Measurements from ENCODE around the gene IL15RA. TPM values are rescaled to one million over a fixed set of nuclear protein-coding genes. Genes with fewer than 3 reads are reported as not detected.

The IL15RA gene
- total RNA-seq, 1 donor from 2014 or later, result 3.1 TPM

GRCh38 chr10:6006991-6007390, 29.6 kb upstream of the IL15RA start:
- no peak overlapping the region for H2AFZ ChIP-seq (ENCODE audit: low read depth, low read length)
- no peak for FAIRE-seq
- TF ChIP-seq CTCF (IDR thresholded peaks at IDR 0.05; ENCODE audit: insufficient read depth, low read depth, low read length) (no peak), EZH2 (IDR thresholded peaks at IDR 0.05; ENCODE audit: insufficient read depth, low read length) (no peak)

GRCh38 chr10:6006546-6006945, 29.2 kb upstream of the IL15RA start:
- H3K27ac Mint-ChIP-seq (ENCODE audit: unreplicated experiment), result no peak overlapping the region

More at GRCh38 chr10:6006991-6007390, 29.6 kb upstream of the IL15RA start:
- no peak overlapping the region for H3K27ac ChIP-seq (ENCODE audit: low read depth, low read length)
- no peak overlapping the region for H3K4me3 ChIP-seq (ENCODE audit: insufficient read depth, low read depth, low read length)
- Mint-ChIP-seq H3K36me3 (ENCODE audit: low read depth, unreplicated experiment) (no peaks in the 10 kb centered on the region), H3K4me1 (ENCODE audit: low read depth, unreplicated experiment) (peaks cover 3% of the 10 kb centered on the region), H3K27me3 (ENCODE audit: low read depth, unreplicated experiment) (peaks cover 16% of the 10 kb centered on the region), H3K4me3 (ENCODE audit: unreplicated experiment) (no peak overlapping the region), H3K27ac (ENCODE audit: unreplicated experiment) (no peak overlapping the region), H3K9me3 (ENCODE audit: unreplicated experiment) (peaks cover 12% of the 10 kb centered on the region)
- DNase-seq (ENCODE audit: low read depth), result no peak
- no peaks in the 10 kb centered on the region for H3K4me1 ChIP-seq (ENCODE audit: insufficient read depth, low read length)
- H3K79me2 ChIP-seq (ENCODE audit: insufficient read depth, low read length), result no peaks in the 10 kb centered on the region
- H3K9me3 ChIP-seq (ENCODE audit: insufficient read depth, low read depth, low read length), result peaks cover 8% of the 10 kb centered on the region
- H3K4me2 ChIP-seq (ENCODE audit: low read length), result no peak overlapping the region
- no peaks in the 10 kb centered on the region for H4K20me1 ChIP-seq (ENCODE audit: insufficient read depth, low read length)
- no peaks in the 10 kb centered on the region for H3K36me3 ChIP-seq (ENCODE audit: insufficient read depth, low read length)
- no peak overlapping the region for H3K9ac ChIP-seq (ENCODE audit: low read length)
- no peaks in the 10 kb centered on the region for H3K27me3 ChIP-seq (ENCODE audit: insufficient read depth, low read length)

More at GRCh38 chr10:6006546-6006945, 29.2 kb upstream of the IL15RA start:
- H3K27ac ChIP-seq (ENCODE audit: low read depth, low read length), result no peak overlapping the region
- Mint-ChIP-seq H3K4me1 (ENCODE audit: low read depth, unreplicated experiment) (peaks cover 3% of the 10 kb centered on the region), H3K9me3 (ENCODE audit: unreplicated experiment) (peaks cover 12% of the 10 kb centered on the region), H3K4me3 (ENCODE audit: unreplicated experiment) (no peak overlapping the region), H3K36me3 (ENCODE audit: low read depth, unreplicated experiment) (no peaks in the 10 kb centered on the region), H3K27me3 (ENCODE audit: low read depth, unreplicated experiment) (peaks cover 16% of the 10 kb centered on the region)
- DNase-seq (ENCODE audit: low read depth), result no peak
- peaks cover 8% of the 10 kb centered on the region for H3K9me3 ChIP-seq (ENCODE audit: insufficient read depth, low read depth, low read length)
- H3K27me3 ChIP-seq (ENCODE audit: insufficient read depth, low read length), result no peaks in the 10 kb centered on the region
- no peaks in the 10 kb centered on the region for H3K79me2 ChIP-seq (ENCODE audit: insufficient read depth, low read length)
- no peak overlapping the region for H3K9ac ChIP-seq (ENCODE audit: low read length)
- TF ChIP-seq EZH2 (IDR thresholded peaks at IDR 0.05; ENCODE audit: insufficient read depth, low read length) (no peak), CTCF (IDR thresholded peaks at IDR 0.05; ENCODE audit: insufficient read depth, low read depth, low read length) (no peak)
- H2AFZ ChIP-seq (ENCODE audit: low read depth, low read length), result no peak overlapping the region
- no peak overlapping the region for H3K4me2 ChIP-seq (ENCODE audit: low read length)
- no peak for FAIRE-seq
- no peaks in the 10 kb centered on the region for H3K36me3 ChIP-seq (ENCODE audit: insufficient read depth, low read length)
- no peak overlapping the region for H3K4me3 ChIP-seq (ENCODE audit: insufficient read depth, low read depth, low read length)
- H3K4me1 ChIP-seq (ENCODE audit: insufficient read depth, low read length), result no peaks in the 10 kb centered on the region
- no peaks in the 10 kb centered on the region for H4K20me1 ChIP-seq (ENCODE audit: insufficient read depth, low read length)
